Tongue (tissue), 2 donors: ENCODE measurements around the gene CAMSAP2. TPM values are rescaled to one million over a fixed set of nuclear protein-coding genes. Genes with fewer than 3 reads are reported as not detected.

Source experiments
- DNase-seq: peaks from one replicate; pipeline ENCODE4 v3.0.0-alpha.2; 2015
- total RNA-seq: library from RNA; depleted of rRNA; stranded (reverse); fragments of >200 nt; gene quantifications from one replicate; pipeline ENCODE4 v1.2.3, GENCODE V29; 2014

Gene CAMSAP2
- total RNA-seq, 1 donor from 2014 or later, result 53.6 TPM

GRCh38 chr1:200899954-200900867 lies 161.5 kb downstream of the CAMSAP2 start:
- no peak for DNase-seq

GRCh38 chr1:200900877-200901276 lies 162.2 kb downstream of the CAMSAP2 start:
- DNase-seq, result no peak

GRCh38 chr1:200901350-200901749 lies 162.7 kb downstream of the CAMSAP2 start:
- DNase-seq, result no peak

DNA sequence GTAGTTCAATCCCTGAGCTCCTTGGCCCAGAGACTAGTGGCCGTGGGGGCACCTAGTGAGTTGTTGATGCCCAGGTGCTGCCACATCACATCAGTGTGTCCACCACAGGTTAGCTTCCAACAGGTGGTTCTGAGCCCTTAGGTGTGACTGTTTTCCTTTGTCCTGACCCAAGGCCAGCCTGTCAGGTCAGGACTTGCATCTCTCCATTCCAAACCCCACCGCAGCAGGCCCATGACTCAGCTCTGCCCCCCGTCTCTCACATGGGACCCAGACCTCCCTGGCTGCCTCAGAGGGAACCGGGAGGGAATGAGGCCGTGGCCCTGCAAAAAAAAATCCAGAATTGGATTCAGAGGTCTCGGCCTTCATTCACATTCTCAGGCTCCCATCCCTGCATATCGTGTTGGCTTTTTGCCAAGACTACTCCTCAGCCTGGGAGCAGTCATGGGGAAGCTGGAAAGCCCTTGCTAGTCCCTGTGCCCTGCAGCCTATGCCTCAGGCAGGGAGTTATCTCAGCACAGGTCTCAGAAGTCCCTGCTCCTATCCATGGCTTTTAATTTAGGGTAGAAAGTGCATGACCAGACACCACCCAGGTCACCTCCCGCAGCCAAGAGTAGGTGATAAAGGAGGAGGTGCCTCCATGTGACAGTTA lies 163.2 kb downstream of the CAMSAP2 start:
- no peak for DNase-seq

- no peak for DNase-seq
These were observed 165.1 kb downstream of the CAMSAP2 start for GRCh38 chr1:200903793-200904192.

- no peak for DNase-seq
These were observed 166.1 kb downstream of the CAMSAP2 start for GRCh38 chr1:200904772-200905171.

DNA sequence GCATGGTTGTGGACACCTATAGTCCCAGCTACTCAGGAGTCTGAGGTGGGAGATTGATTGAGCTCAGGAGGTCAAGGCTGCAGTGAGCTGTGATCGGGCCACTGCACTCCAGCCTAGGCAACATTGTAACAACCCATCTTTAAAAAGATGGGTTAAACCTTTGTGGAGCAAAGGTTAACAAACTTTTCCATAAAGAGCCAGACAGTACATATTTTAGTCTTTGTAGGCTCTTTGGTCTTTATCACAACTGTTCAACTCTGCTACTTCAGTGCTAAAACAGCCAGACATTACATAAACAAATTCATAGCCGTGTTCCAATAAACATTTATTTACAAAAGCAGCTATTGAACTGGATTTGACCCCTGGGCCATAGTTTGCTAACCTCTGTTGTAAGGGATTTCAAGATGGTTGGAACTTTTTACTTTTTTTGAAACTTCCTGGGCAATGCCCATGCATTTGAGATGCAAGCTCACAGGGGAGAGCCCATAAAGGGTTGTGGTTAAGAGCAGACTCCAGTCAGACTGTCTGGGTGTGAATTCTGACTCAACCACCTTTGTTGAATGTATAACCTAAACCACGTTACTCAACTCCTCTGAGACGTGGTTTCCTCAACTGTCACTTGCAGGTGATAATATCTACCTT lies 166.8 kb downstream of the CAMSAP2 start:
- no peak for DNase-seq

GRCh38 chr1:200906491-200906890 lies 167.8 kb downstream of the CAMSAP2 start:
- no peak for DNase-seq

DNA sequence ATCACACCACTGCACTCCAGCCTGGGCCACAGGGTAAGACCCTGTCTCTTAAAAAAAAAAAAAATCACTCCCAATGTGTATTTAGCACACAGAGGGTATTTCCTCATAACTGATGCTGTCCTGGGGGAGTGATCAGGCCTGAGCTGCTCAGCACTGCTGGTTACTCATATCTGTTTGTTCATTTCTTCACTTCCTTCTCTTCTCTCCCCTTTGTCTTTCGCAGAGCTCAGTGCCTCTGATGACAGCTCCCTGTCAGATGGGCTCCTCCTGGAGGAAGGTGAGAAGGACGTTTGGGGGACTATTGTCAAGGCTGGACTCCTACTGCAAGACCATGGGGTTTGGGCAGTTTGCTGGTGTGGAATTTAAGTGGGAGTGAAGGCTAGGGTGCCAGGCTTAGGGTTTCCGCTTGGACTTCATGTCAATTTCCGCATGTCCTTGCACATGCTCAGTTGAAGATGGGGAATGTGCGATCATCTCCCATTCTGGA lies 169.0 kb downstream of the CAMSAP2 start:
- no peak for DNase-seq

DNA sequence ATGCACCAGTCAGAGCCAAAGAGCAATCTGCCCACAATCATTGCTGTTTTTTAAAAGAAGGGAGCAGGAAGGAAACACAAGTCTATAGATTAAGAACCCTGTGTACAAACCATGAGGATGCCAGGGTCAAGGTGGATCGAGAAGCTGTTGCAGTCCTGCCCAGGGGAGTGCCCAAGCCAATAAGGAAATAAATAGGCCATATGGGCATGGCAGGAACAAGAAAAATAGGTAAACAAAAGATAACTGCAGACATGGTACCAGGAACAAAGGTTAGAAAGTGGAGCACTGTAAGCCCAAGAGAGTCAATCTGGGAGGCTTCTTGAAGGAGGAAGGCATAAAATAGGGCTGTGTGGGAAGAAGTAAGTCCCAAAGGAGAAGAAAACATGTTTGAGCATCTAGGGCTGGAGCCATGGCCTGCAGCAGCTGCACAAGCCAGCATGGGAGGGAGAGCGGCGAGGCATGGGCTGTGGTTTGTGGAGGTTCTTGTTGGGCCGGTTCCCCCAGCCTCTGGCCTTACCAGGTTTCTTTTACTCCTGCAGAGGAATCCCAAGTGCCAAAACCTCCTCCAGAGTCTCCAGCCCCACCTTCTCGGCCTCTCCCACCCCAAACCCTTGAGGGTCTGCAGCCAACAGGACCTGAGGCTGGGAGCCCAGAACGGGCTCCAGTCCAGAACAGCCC lies 169.6 kb downstream of the CAMSAP2 start:
- DNase-seq, result no peak

GRCh38 chr1:200909071-200909470 lies 170.4 kb downstream of the CAMSAP2 start:
- no peak for DNase-seq

- no peak for DNase-seq
These were observed 171.1 kb downstream of the CAMSAP2 start for GRCh38 chr1:200909757-200910239.

Other genes with a start within 250 kb of the CAMSAP2 start
- 5.1 TPM for gene KIF14, start 118.1 kb upstream of the CAMSAP2 start, total RNA-seq
- gene DDX59, start 69.0 kb upstream of the CAMSAP2 start, total RNA-seq, result 29.0 TPM
- not detected for gene GPR25, start 134.1 kb downstream of the CAMSAP2 start, total RNA-seq
- 11.7 TPM for gene INAVA, start 156.0 kb downstream of the CAMSAP2 start, total RNA-seq